CD8-positive, alpha-beta memory T cell (primary cell): ENCODE data around the gene CES4A. TPM values are rescaled to one million over a fixed set of nuclear protein-coding genes. Genes with fewer than 3 reads are reported as not detected.
"Not testable (repeated sequence)": the region's sequence is repeated elsewhere in the genome, so short reads cannot be mapped to it uniquely, and the experiment has no call there.

Source experiments
- CTCF ChIA-PET: fragments of 350-600 bp; sonication (Branson Sonifier 250); formaldehyde crosslinking; loops from one replicate; lab custom pipeline; 2021; ENCODE audit warnings: antibody characterized with exemption; lab: Charles Lee
- POLR2A ChIA-PET: fragments of 350-600 bp; sonication (Branson Sonifier 250); formaldehyde crosslinking; loops from one replicate; lab custom pipeline; 2021; ENCODE audit warnings: antibody characterized with exemption; lab: Charles Lee
- DNase-seq, 5 donors: peaks; one replicate each; pipeline versions ENCODE4 v3.0.0 to v3.0.0-alpha.2; 2020 to 2022; ENCODE audit warnings: mixed read lengths in 1 of 5
- H3K27ac ChIP-seq: one replicate; pipeline ENCODE4 v1.7.0; 2013; ENCODE audit warnings: low read depth, mild to moderate bottlenecking, low read length, moderate library complexity
- H3K27me3 ChIP-seq: 2 replicates; pipeline ENCODE4 v1.7.0; 2013; ENCODE audit warnings: low read length, mild to moderate bottlenecking; ENCODE audit not compliant: insufficient read depth, poor library complexity, severe bottlenecking
- H3K36me3 ChIP-seq: 2 replicates; pipeline ENCODE4 v1.7.0; 2013; ENCODE audit warnings: mild to moderate bottlenecking, low read length, moderate library complexity; ENCODE audit not compliant: insufficient read depth
- H3K4me1 ChIP-seq: 2 replicates; pipeline ENCODE4 v1.7.0; 2013; ENCODE audit warnings: mild to moderate bottlenecking, low read length, moderate library complexity; ENCODE audit not compliant: insufficient read depth
- H3K4me3 ChIP-seq: 2 replicates; pipeline ENCODE4 v1.7.0; 2013; ENCODE audit warnings: mild to moderate bottlenecking, low read length
- H3K9me3 ChIP-seq: 2 replicates; pipeline ENCODE4 v1.7.0; 2013; ENCODE audit warnings: mild to moderate bottlenecking, low read length
- H3K27ac Mint-ChIP-seq, 8 donors: one replicate each; pipeline ENCODE4 v1.8.0; 2020 to 2021; ENCODE audit warnings: mixed read lengths in 8 of 8, mild to moderate bottlenecking in 6 of 8, inconsistent platforms in 3 of 8, moderate library complexity in 3 of 8
- H3K27me3 Mint-ChIP-seq, 2 donors: one replicate each; pipeline ENCODE4 v1.8.0; 2020 to 2021; ENCODE audit warnings: mixed read lengths in 2 of 2, mild to moderate bottlenecking in 1 of 2, moderate library complexity in 1 of 2
- H3K36me3 Mint-ChIP-seq, 3 donors: one replicate each; pipeline ENCODE4 v1.8.0; 2020 to 2021; ENCODE audit warnings: mixed read lengths in 3 of 3, inconsistent platforms in 1 of 3, mild to moderate bottlenecking in 1 of 3
- H3K4me1 Mint-ChIP-seq, 3 donors: one replicate each; pipeline ENCODE4 v1.8.0; 2020 to 2021; ENCODE audit warnings: mixed read lengths in 3 of 3, inconsistent platforms in 1 of 3, mild to moderate bottlenecking in 1 of 3
- H3K4me3 Mint-ChIP-seq, 7 donors: one replicate each; pipeline ENCODE4 v1.8.0; 2020 to 2021; ENCODE audit warnings: mixed read lengths in 7 of 7, mild to moderate bottlenecking in 6 of 7, moderate library complexity in 4 of 7, inconsistent platforms in 2 of 7
- H3K9me3 Mint-ChIP-seq, 5 donors: one replicate each; pipeline ENCODE4 v1.8.0; 2020 to 2022; ENCODE audit warnings: mixed read lengths in 5 of 5, mild to moderate bottlenecking in 3 of 5, moderate library complexity in 2 of 5, inconsistent platforms in 1 of 5
- polyA plus RNA-seq: library from polyadenylated mRNA; unstranded; fragments of 300-500 nt; fragmentation: Illumina TruSeq; gene quantifications from one replicate; pipeline ENCODE4 v1.2.3, GENCODE V29; 2021
- total RNA-seq, 2 experiments: library from RNA; stranded (reverse); gene quantifications; one replicate each; pipeline ENCODE4 v1.2.3, GENCODE V29; 2021

The CES4A gene
- total and polyA plus RNA-seq, 3 experiments from 2014 or later = 1.7 to 5.1 (median 4.2) TPM

- H3K4me1 Mint-ChIP-seq = peaks cover 7 to 12% (median 9%) of the 10 kb centered on the region in 3 donors
- H3K27me3 ChIP-seq = no peaks in the 10 kb centered on the region
- no peak overlapping the region for H3K27ac Mint-ChIP-seq
- no peaks in the 10 kb centered on the region for H3K36me3 Mint-ChIP-seq
- H3K27me3 Mint-ChIP-seq = peaks cover 5 to 10% of the 10 kb centered on the region in 2 donors
- no peaks in the 10 kb centered on the region for H3K9me3 ChIP-seq
- ChIA-PET CTCF (interaction anchor here (1.3 kb wide), 1 partner anchor 10 kb away, joined by 6 read pairs; the partner anchor contains the start of gene CES3), POLR2A (no interaction called here)
- no peak overlapping the region for H3K4me3 ChIP-seq
- no peak overlapping the region for H3K4me3 Mint-ChIP-seq
- H3K36me3 ChIP-seq = no peaks in the 10 kb centered on the region
- no peaks in the 10 kb centered on the region for H3K4me1 ChIP-seq
- H3K27ac ChIP-seq = no peak overlapping the region
- DNase-seq = no peak
- H3K9me3 Mint-ChIP-seq = no peaks in the 10 kb centered on the region
These were observed 17.3 kb upstream of the CES4A start for GRCh38 chr16:66970775-66971720.

DNA sequence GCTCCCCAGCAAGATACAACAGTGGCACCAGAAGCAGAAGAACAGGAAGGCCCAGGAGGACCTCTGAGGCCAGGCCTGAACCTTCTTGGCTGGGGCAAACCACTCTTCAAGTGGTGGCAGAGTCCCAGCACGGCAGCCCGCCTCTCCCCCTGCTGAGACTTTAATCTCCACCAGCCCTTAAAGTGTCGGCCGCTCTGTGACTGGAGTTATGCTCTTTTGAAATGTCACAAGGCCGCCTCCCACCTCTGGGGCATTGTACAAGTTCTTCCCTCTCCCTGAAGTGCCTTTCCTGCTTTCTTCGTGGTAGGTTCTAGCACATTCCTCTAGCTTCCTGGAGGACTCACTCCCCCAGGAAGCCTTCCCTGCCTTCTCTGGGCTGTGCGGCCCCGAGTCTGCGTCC, 15.4 kb upstream of the CES4A start:
- ChIA-PET POLR2A (no interaction called here), CTCF (interaction anchor here (1.5 to 1.9 kb wide), 2 partner anchors 182 to 212 kb away, joined by 5 to 10 read pairs; no protein-coding TSS in a partner anchor)
- Mint-ChIP-seq H3K4me3 (no peak overlapping the region), H3K4me1 (peaks cover 7 to 16% (median 13%) of the 10 kb centered on the region in 3 donors), H3K27ac (peak overlapping the region in 1 of 8 donors; percentile 24), H3K27me3 (peaks cover 3 to 5% of the 10 kb centered on the region in 2 donors), H3K36me3 (no peaks in the 10 kb centered on the region), H3K9me3 (no peaks in the 10 kb centered on the region)
- no peak overlapping the region for H3K4me3 ChIP-seq
- no peaks in the 10 kb centered on the region for H3K36me3 ChIP-seq
- H3K4me1 ChIP-seq = no peaks in the 10 kb centered on the region
- no peaks in the 10 kb centered on the region for H3K9me3 ChIP-seq
- no peaks in the 10 kb centered on the region for H3K27me3 ChIP-seq
- H3K27ac ChIP-seq = no peak overlapping the region
- no peak for DNase-seq

DNA sequence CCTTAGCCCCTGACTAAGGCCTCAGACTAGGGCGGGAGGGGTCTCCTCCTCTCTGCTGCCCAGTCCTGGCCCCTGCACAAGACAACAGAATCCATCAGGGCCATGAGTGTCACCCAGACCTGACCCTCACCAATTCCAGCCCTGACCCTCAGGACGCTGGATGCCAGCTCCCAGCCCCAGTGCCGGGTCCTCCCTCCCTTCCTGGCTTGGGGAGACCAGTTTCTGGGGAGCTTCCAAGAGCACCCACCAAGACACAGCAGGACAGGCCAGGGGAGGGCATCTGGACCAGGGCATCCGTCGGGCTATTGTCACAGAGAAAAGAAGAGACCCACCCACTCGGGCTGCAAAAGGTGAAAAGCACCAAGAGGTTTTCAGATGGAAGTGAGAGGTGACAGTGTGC, 14.7 kb upstream of the CES4A start:
- ChIA-PET CTCF (interaction anchor here (1.5 to 6.6 kb wide), 3 partner anchors 179 to 212 kb away, joined by 5 to 56 read pairs (median 10); partner anchors contain the start of gene B3GNT9), POLR2A (no interaction called here)
- H3K27me3 ChIP-seq = no peaks in the 10 kb centered on the region
- Mint-ChIP-seq H3K36me3 (no peaks in the 10 kb centered on the region), H3K4me3 (no peak overlapping the region), H3K27me3 (peaks cover 3 to 5% of the 10 kb centered on the region in 2 donors), H3K27ac (no peak overlapping the region), H3K4me1 (peaks cover 7 to 16% (median 13%) of the 10 kb centered on the region in 3 donors), H3K9me3 (no peaks in the 10 kb centered on the region)
- no peak overlapping the region for H3K4me3 ChIP-seq
- H3K36me3 ChIP-seq = no peaks in the 10 kb centered on the region
- H3K9me3 ChIP-seq = no peaks in the 10 kb centered on the region
- no peak for DNase-seq
- no peaks in the 10 kb centered on the region for H3K4me1 ChIP-seq
- no peak overlapping the region for H3K27ac ChIP-seq

GRCh38 chr16:66974156-66974931, 14.0 kb upstream of the CES4A start:
- not testable (repeated sequence) for H3K4me3 ChIP-seq, H3K27me3 Mint-ChIP-seq, DNase-seq, H3K9me3 Mint-ChIP-seq, H3K27me3 ChIP-seq, H3K4me1 ChIP-seq, H3K27ac ChIP-seq, H3K9me3 ChIP-seq, H3K36me3 Mint-ChIP-seq, H3K36me3 ChIP-seq
- H3K27ac Mint-ChIP-seq = peak overlapping the region in 2 of 8 donors; percentile 41 to 61
- peaks cover 7 to 16% (median 13%) of the 10 kb centered on the region in 3 donors for H3K4me1 Mint-ChIP-seq
- ChIA-PET CTCF (interaction anchor here (1.1 to 6.6 kb wide), 5 partner anchors 10 to 442 kb away, joined by 3 to 56 read pairs (median 5); partner anchors contain the start of genes B3GNT9 and ZDHHC1), POLR2A (interaction anchor here (0.6 kb wide), 1 partner anchor 138 kb away, joined by 3 read pairs; no protein-coding TSS in a partner anchor)
- H3K4me3 Mint-ChIP-seq = peak overlapping the region in 6 of 7 donors; percentile 82 to 89 (median 85)

- H3K4me1 Mint-ChIP-seq = peaks cover 7 to 16% (median 13%) of the 10 kb centered on the region in 3 donors
- CTCF ChIA-PET = interaction anchor here (1.1 to 6.6 kb wide), 4 partner anchors 9 to 442 kb away, joined by 3 to 56 read pairs (median 8); partner anchors contain the start of genes B3GNT9 and ZDHHC1
- H3K27me3 ChIP-seq, H3K4me1 ChIP-seq, H3K9me3 Mint-ChIP-seq, H3K27ac ChIP-seq, H3K27me3 Mint-ChIP-seq, H3K36me3 Mint-ChIP-seq, H3K36me3 ChIP-seq, POLR2A ChIA-PET, H3K9me3 ChIP-seq: not testable (repeated sequence)
- H3K4me3 Mint-ChIP-seq = peak overlapping the region; percentile 70 to 89 (median 84)
- DNase-seq = peak; percentile 16 to 63 (median 28)
- H3K27ac Mint-ChIP-seq = peak overlapping the region in 4 of 8 donors; percentile 41 to 74 (median 58)
- H3K4me3 ChIP-seq = peak overlapping the region; percentile 37
These were observed 13.5 kb upstream of the CES4A start for GRCh38 chr16:66974932-66975246.

DNA sequence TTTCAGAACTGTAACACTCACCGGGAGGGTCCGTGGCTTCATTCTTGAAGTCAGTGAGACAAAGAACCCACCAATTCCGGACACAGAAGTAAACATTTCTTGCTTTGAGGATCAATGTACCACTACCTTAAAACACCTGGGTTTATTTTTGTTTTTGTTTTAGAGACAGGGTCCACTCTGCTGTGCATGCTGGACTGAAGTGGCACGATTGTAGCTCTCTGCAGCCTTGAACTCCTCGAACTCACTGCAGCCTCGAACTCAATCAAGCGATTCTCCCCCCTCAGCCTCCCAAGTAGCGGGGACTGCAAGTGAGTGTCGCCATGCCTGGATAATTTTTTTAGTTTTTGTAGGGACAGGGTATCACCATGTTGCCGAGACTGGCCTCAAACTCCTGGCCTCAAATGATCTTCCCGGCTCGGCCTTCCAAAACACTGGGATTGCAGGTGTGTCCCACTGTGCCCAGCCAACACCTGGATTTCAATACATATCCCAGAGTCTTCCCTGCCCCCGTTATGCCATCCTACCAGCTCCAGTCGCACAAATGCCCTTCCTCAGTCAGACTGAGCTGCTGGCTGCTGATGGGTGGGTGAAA, 13.0 kb upstream of the CES4A start:
- Histone ChIP-seq H3K9me3 (no peaks in the 10 kb centered on the region), H3K27ac (no peak overlapping the region), H3K4me1 (no peaks in the 10 kb centered on the region), H3K36me3 (no peaks in the 10 kb centered on the region), H3K27me3 (no peaks in the 10 kb centered on the region), H3K4me3 (peak overlapping the region; percentile 37)
- Mint-ChIP-seq H3K27ac (peak overlapping the region in 3 of 8 donors; percentile 4 to 78 (median 61)), H3K36me3 (no peaks in the 10 kb centered on the region), H3K27me3 (peaks cover 2 to 5% of the 10 kb centered on the region in 2 donors), H3K9me3 (no peaks in the 10 kb centered on the region), H3K4me1 (peaks cover 7 to 16% (median 13%) of the 10 kb centered on the region in 3 donors), H3K4me3 (peak overlapping the region; percentile 70 to 89 (median 84))
- DNase-seq = no peak
- CTCF ChIA-PET = interaction anchor here (1.0 to 6.6 kb wide), 7 partner anchors 9 to 441 kb away, joined by 3 to 56 read pairs (median 4); partner anchors contain the start of genes B3GNT9, FBXL8, TRADD and ZDHHC1
- POLR2A ChIA-PET = interaction anchor here (0.5 kb wide), 1 partner anchor 178 kb away, joined by 8 read pairs; no protein-coding TSS in a partner anchor

- H3K36me3 Mint-ChIP-seq = no peaks in the 10 kb centered on the region
- H3K27me3 ChIP-seq = no peaks in the 10 kb centered on the region
- POLR2A ChIA-PET = no interaction called here
- no peaks in the 10 kb centered on the region for H3K36me3 ChIP-seq
- H3K4me3 Mint-ChIP-seq = peak overlapping the region in 1 of 7 donors; percentile 75
- H3K27ac Mint-ChIP-seq = no peak overlapping the region
- H3K9me3 ChIP-seq = no peaks in the 10 kb centered on the region
- H3K4me1 ChIP-seq = no peaks in the 10 kb centered on the region
- no peaks in the 10 kb centered on the region for H3K9me3 Mint-ChIP-seq
- H3K4me3 ChIP-seq = no peak overlapping the region
- CTCF ChIA-PET = interaction anchor here (0.7 to 6.6 kb wide), 11 partner anchors 17 to 544 kb away, joined by 3 to 56 read pairs (median 4); partner anchors contain the start of genes B3GNT9, FBXL8 and TRADD
- peaks cover 7 to 16% (median 13%) of the 10 kb centered on the region in 3 donors for H3K4me1 Mint-ChIP-seq
- DNase-seq = no peak
- H3K27me3 Mint-ChIP-seq = peaks cover 2 to 5% of the 10 kb centered on the region in 2 donors
- no peak overlapping the region for H3K27ac ChIP-seq
These were observed 11.6 kb upstream of the CES4A start for GRCh38 chr16:66976746-66977145.
